ENCODE results near the gene KIAA0825. TPM values are rescaled to one million over a fixed set of nuclear protein-coding genes. Genes with fewer than 3 reads are reported as not detected.

KIAA0825 gene
- total RNA-seq, 2 experiments from 2014 or later: 0.19 to 0.32 TPM

DNA sequence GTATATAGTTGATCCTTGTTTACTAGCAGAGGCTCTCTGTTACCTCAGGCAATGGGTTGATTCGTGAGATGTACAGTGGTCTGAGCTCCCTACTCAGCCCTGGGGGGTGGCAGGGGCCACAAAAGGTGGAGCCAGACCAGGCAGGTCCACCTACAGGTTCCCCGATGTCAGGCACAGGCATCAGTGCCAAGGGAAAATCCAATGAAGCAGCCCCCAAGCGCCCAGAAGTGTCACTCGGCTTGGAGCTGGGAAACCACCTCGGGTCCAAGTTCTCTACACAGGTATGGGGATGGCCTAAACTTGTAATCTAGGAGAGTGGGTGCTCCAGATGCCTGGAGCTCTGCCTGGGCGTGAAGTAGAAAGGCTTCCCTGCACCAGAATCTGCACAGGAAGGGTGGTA is 188.8 kb downstream of the KIAA0825 start:
- Histone ChIP-seq H4K20me1 (ENCODE audit: insufficient read depth, low read length) (no peaks in the 10 kb centered on the region), H3K4me2 (ENCODE audit: low read length) (no peak overlapping the region), H2AFZ (ENCODE audit: low read length) (no peak overlapping the region), H3K79me2 (ENCODE audit: insufficient read depth, low read depth, low read length) (no peaks in the 10 kb centered on the region), H3K4me1 (ENCODE audit: insufficient read depth, low read length, poor library complexity, severe bottlenecking) (no peaks in the 10 kb centered on the region), H3K9me2 (ENCODE audit: insufficient read depth, low read length) (no peaks in the 10 kb centered on the region), H3K27ac (ENCODE audit: low read depth, low read length, poor library complexity, severe bottlenecking) (no peak overlapping the region), H3K9me3 (ENCODE audit: low read length) (no peaks in the 10 kb centered on the region), H3K4me3 (ENCODE audit: low read depth, low read length, poor library complexity, severe bottlenecking) (no peak overlapping the region), H3K36me3 (ENCODE audit: insufficient read depth, low read length) (no peaks in the 10 kb centered on the region)
- TF ChIP-seq, protein P1, sequence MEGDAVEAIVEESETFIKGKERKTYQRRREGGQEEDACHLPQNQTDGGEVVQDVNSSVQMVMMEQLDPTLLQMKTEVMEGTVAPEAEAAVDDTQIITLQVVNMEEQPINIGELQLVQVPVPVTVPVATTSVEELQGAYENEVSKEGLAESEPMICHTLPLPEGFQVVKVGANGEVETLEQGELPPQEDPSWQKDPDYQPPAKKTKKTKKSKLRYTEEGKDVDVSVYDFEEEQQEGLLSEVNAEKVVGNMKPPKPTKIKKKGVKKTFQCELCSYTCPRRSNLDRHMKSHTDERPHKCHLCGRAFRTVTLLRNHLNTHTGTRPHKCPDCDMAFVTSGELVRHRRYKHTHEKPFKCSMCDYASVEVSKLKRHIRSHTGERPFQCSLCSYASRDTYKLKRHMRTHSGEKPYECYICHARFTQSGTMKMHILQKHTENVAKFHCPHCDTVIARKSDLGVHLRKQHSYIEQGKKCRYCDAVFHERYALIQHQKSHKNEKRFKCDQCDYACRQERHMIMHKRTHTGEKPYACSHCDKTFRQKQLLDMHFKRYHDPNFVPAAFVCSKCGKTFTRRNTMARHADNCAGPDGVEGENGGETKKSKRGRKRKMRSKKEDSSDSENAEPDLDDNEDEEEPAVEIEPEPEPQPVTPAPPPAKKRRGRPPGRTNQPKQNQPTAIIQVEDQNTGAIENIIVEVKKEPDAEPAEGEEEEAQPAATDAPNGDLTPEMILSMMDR (conservative IDR thresholded peaks at IDR 0.05; ENCODE audit: low read length): no peak
- no peak for TF ChIP-seq EZH2phosphoT487 (IDR thresholded peaks at IDR 0.05; ENCODE audit: borderline replicate concordance, low read depth, low read length)
- CTCF ChIA-PET (ENCODE audit: unreplicated experiment): no interaction called here
- POLR2A ChIA-PET: no interaction called here
- no TSS peak for BruUV-seq (replicated peaks)
- intact Hi-C loops (cut with micrococcal nuclease; ENCODE audit: unreplicated experiment): no loop called here
- no peak for DNase-seq (ENCODE audit: low spot score)

- no peak overlapping the region for H3K4me2 ChIP-seq (ENCODE audit: low read length)
- DNase-seq (ENCODE audit: low spot score): no peak
- no peaks in the 10 kb centered on the region for H3K36me3 ChIP-seq (ENCODE audit: insufficient read depth, low read length)
- no peaks in the 10 kb centered on the region for H3K9me3 ChIP-seq (ENCODE audit: low read length)
- H2AFZ ChIP-seq (ENCODE audit: low read length): no peak overlapping the region
- intact Hi-C loops (cut with micrococcal nuclease; ENCODE audit: unreplicated experiment): no loop called here
- TF ChIP-seq, protein P1 (conservative IDR thresholded peaks at IDR 0.05; ENCODE audit: low read length): no peak
- TF ChIP-seq EZH2phosphoT487 (IDR thresholded peaks at IDR 0.05; ENCODE audit: borderline replicate concordance, low read depth, low read length): no peak
- H3K9me2 ChIP-seq (ENCODE audit: insufficient read depth, low read length): no peaks in the 10 kb centered on the region
- no peak overlapping the region for H3K4me3 ChIP-seq (ENCODE audit: low read depth, low read length, poor library complexity, severe bottlenecking)
- ChIA-PET POLR2A (no interaction called here), CTCF (ENCODE audit: unreplicated experiment) (no interaction called here)
- H3K27ac ChIP-seq (ENCODE audit: low read depth, low read length, poor library complexity, severe bottlenecking): no peak overlapping the region
- H4K20me1 ChIP-seq (ENCODE audit: insufficient read depth, low read length): no peaks in the 10 kb centered on the region
- no TSS peak for BruUV-seq (replicated peaks)
- no peaks in the 10 kb centered on the region for H3K79me2 ChIP-seq (ENCODE audit: insufficient read depth, low read depth, low read length)
- no peaks in the 10 kb centered on the region for H3K4me1 ChIP-seq (ENCODE audit: insufficient read depth, low read length, poor library complexity, severe bottlenecking)
These were observed 193.0 kb downstream of the KIAA0825 start for GRCh38 chr5:94425396-94425795.

DNA sequence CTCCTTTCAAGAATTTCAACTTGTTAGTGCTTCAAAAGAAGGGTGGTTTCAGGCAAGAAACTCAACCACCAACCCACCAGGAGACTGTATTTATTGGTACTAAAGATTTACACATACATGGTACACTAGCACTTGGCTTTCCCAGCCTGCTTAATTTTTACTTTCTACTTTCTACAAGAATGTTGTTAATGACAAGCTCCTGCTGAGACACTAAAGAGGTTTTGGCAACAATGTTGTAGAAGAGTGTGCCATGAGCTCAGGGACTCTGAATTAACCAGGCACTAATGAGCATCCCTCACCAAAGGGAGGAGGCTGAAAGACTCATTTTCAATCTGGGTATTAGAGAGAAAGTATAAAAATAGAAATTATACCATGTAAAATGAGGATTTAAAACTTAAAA is 195.0 kb downstream of the KIAA0825 start:
- ChIA-PET CTCF (ENCODE audit: unreplicated experiment) (no interaction called here), POLR2A (no interaction called here)
- Histone ChIP-seq H2AFZ (ENCODE audit: low read length) (no peak overlapping the region), H3K9me3 (ENCODE audit: low read length) (no peaks in the 10 kb centered on the region), H3K4me2 (ENCODE audit: low read length) (no peak overlapping the region), H3K79me2 (ENCODE audit: insufficient read depth, low read depth, low read length) (no peaks in the 10 kb centered on the region), H3K9me2 (ENCODE audit: insufficient read depth, low read length) (no peaks in the 10 kb centered on the region), H3K4me1 (ENCODE audit: insufficient read depth, low read length, poor library complexity, severe bottlenecking) (no peaks in the 10 kb centered on the region), H3K36me3 (ENCODE audit: insufficient read depth, low read length) (no peaks in the 10 kb centered on the region), H4K20me1 (ENCODE audit: insufficient read depth, low read length) (no peaks in the 10 kb centered on the region), H3K27ac (ENCODE audit: low read depth, low read length, poor library complexity, severe bottlenecking) (no peak overlapping the region), H3K4me3 (ENCODE audit: low read depth, low read length, poor library complexity, severe bottlenecking) (no peak overlapping the region)
- BruUV-seq (replicated peaks): no TSS peak
- DNase-seq (ENCODE audit: low spot score): no peak
- intact Hi-C loops (cut with micrococcal nuclease; ENCODE audit: unreplicated experiment): no loop called here
- TF ChIP-seq, protein P1 (conservative IDR thresholded peaks at IDR 0.05; ENCODE audit: low read length): no peak
- no peak for TF ChIP-seq EZH2phosphoT487 (IDR thresholded peaks at IDR 0.05; ENCODE audit: borderline replicate concordance, low read depth, low read length)
